ENCODE measurements around the gene NTM. TPM values are rescaled to one million over a fixed set of nuclear protein-coding genes. Genes with fewer than 3 reads are reported as not detected.

NTM gene
- total and polyA plus RNA-seq, 12 donors, result 0.26 to 11.5 (median 4.0) TPM

DNA sequence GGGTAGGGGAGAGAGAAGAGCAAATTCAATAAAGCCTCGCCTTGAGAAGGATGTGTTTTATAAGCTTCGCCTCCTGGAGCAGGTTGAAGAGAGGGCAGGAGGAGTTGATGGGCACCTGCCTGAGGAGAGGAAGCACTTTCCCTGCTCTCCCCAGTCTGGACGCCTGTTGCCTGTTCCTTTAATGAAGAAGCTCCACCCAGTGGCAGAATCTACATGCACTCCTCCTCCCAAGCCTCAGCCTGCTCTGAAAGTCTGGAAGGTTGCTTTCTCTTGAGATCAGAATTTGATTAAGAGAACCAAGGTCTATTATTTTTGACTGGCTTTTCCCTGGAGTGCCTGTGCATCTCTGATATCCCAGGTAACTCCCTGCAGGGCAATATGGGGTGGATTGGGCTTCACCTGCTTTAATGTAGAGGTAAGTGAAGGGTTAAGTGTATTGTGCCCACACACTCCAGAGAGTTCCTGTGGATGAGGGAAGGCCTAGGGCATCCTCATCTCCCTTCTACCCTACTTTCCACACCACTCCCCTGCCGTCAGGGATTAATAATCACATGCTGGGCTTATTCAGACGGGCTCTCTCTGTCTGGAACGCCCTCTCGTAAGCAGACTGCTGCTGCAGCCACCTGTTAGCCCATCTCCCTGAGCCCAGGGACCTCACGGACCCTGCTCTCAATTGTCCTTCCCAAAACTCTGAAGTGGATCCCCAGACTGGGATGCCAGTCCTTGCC, 22.3 kb downstream of the NTM start:
- Histone ChIP-seq H3K27ac (no peak overlapping the region), H3K36me3 (replicated peaks in 1 of 2) (no peaks in the 10 kb centered on the region), H3K9me3 (replicated peaks in 1 of 3) (no peaks in the 10 kb centered on the region), H3K27me3 (no peaks in the 10 kb centered on the region), H3K4me3 (no peak overlapping the region), H3K4me1 (replicated peaks in 1 of 2) (no peaks in the 10 kb centered on the region)
- no peak for TF ChIP-seq POLR2A (IDR thresholded peaks at IDR 0.05)
- TF ChIP-seq CTCF (IDR thresholded peaks at IDR 0.05), result no peak
- WGBS, 4 donors, result 69 to 84% (median 77%) methylated on average over 6 to 8 of the region's 8 CpGs
- DNase-seq, result no peak
- intact Hi-C loops (cut with DNase I), result no loop called here

GRCh38 chr11:131393691-131394090, 23.3 kb downstream of the NTM start:
- intact Hi-C loops (cut with DNase I), result no loop called here
- TF ChIP-seq CTCF (IDR thresholded peaks at IDR 0.05), result no peak
- no peak for TF ChIP-seq POLR2A (IDR thresholded peaks at IDR 0.05)
- no peak for DNase-seq
- Histone ChIP-seq H3K4me1 (replicated peaks in 1 of 2) (no peaks in the 10 kb centered on the region), H3K36me3 (replicated peaks in 1 of 2) (no peaks in the 10 kb centered on the region), H3K9me3 (replicated peaks in 1 of 3) (no peaks in the 10 kb centered on the region), H3K27ac (no peak overlapping the region), H3K27me3 (no peaks in the 10 kb centered on the region), H3K4me3 (no peak overlapping the region)
- 82 to 91% (median 87%) methylated on average over 7 of the region's 7 CpGs for WGBS, 4 donors

DNA sequence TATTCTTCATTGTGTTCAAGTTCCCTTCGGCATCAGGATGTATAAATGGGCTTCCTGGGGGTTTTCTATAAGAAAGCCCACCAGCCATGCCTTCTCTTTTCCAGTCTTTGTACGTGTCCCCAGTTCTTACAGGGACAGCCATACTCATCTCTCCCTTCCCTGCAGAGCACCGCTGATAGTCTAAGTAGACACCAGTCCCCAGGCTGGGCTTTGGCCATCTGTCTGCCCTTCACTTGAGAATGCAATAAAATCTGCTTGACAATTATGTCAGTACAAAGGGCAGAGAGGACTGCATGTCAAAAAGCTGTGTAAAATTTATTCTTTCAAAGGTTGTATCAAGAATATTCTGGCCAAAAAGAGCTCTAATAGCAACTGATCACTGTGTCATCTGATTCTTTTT, 27.3 kb downstream of the NTM start:
- DNase-seq, result no peak
- no peaks in the 10 kb centered on the region for H3K27me3 ChIP-seq
- no peak overlapping the region for H3K4me3 ChIP-seq
- no peaks in the 10 kb centered on the region for H3K9me3 ChIP-seq (replicated peaks in 1 of 3)
- no peak overlapping the region for H3K27ac ChIP-seq
- intact Hi-C loops (cut with DNase I), result no loop called here
- WGBS, 4 donors, result 68 to 83% (median 74%) methylated on average over 3 of the region's 3 CpGs
- H3K4me1 ChIP-seq (replicated peaks in 1 of 2), result no peaks in the 10 kb centered on the region
- H3K36me3 ChIP-seq (replicated peaks in 1 of 2), result no peaks in the 10 kb centered on the region
- TF ChIP-seq CTCF (IDR thresholded peaks at IDR 0.05), result no peak
- TF ChIP-seq POLR2A (IDR thresholded peaks at IDR 0.05), result no peak

DNA sequence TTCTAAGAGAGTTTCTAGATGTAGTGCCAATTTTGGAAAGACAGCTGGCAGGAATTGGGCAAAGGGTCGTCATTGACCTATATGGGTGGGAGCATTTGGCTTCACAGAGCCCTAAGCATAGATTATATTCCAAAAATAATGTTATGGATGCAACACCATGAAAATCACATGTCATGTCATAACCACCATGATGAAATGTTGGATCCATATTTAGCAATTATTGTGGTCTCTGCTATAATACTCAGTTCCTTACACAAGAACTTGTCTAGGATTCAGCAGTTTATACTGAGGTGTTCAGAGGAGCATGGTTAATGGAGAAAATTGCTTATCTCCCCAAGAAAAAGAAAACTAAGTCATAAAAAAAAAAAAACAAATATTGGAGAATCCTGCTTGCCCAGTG, 31.6 kb downstream of the NTM start:
- Histone ChIP-seq H3K36me3 (replicated peaks in 1 of 2) (no peaks in the 10 kb centered on the region), H3K4me1 (replicated peaks in 1 of 2) (no peaks in the 10 kb centered on the region), H3K27ac (no peak overlapping the region), H3K9me3 (replicated peaks in 1 of 3) (no peaks in the 10 kb centered on the region), H3K27me3 (no peaks in the 10 kb centered on the region), H3K4me3 (no peak overlapping the region)
- TF ChIP-seq CTCF (IDR thresholded peaks at IDR 0.05) (no peak), POLR2A (IDR thresholded peaks at IDR 0.05) (no peak)
- WGBS, 4 donors, result 60 to 80% (median 73%) methylated on average over 1 of the region's 1 CpG
- intact Hi-C loops (cut with DNase I), result no loop called here
- no peak for DNase-seq

Data from adrenal gland (tissue), 12 donors.